OCI-LY7 (cell line): Measurements from ENCODE around the gene XRRA1. TPM values are rescaled to one million over a fixed set of nuclear protein-coding genes. Genes with fewer than 3 reads are reported as not detected.

Experiments used
- BruUV-seq: library from RNA; stranded (reverse); fragments of 400-500 nt; replicated peaks from 2 replicates; lab custom pipeline; 2021; lab: Mats Ljungman, UMichigan
- CTCF ChIA-PET: fragments of 300-600 bp; sonication (Branson Sonifier 250); formaldehyde crosslinking; loops from one replicate; lab custom pipeline; 2022; ENCODE audit warnings: antibody characterized with exemption; ENCODE audit not compliant: unreplicated experiment; lab: Charles Lee
- POLR2A ChIA-PET: fragments of 300-600 bp; sonication (Branson Sonifier 250); formaldehyde crosslinking; loops from one replicate; lab custom pipeline; 2022; ENCODE audit warnings: antibody characterized with exemption; lab: Charles Lee
- DNase-seq: peaks from one replicate; pipeline ENCODE4 v3.0.0-alpha.2; 2015; ENCODE audit warnings: low spot score
- H2AFZ ChIP-seq: fragments of 200-600 bp; sonication (generic), shearing (Covaris generic); 2 replicates; pipeline ENCODE4 v1.6.1; 2014; ENCODE audit warnings: mild to moderate bottlenecking, antibody characterized with exemption, low read length, moderate library complexity
- H3K27ac ChIP-seq: fragments of 200-600 bp; sonication (generic); 2 replicates; pipeline ENCODE4 v1.5.1; 2014; ENCODE audit warnings: mixed run types, low read depth, mild to moderate bottlenecking, moderate library complexity, low read length, inconsistent platforms; ENCODE audit not compliant: poor library complexity, severe bottlenecking
- H3K36me3 ChIP-seq: fragments of 200-600 bp; sonication (generic); 2 replicates; pipeline ENCODE4 v1.6.1; 2014; ENCODE audit warnings: mild to moderate bottlenecking, antibody characterized with exemption, low read length, moderate library complexity, mixed read lengths; ENCODE audit not compliant: insufficient read depth
- H3K4me1 ChIP-seq: fragments of 200-600 bp; sonication (generic); 2 replicates; pipeline ENCODE4 v1.5.1; 2014; ENCODE audit warnings: mild to moderate bottlenecking, low read length; ENCODE audit not compliant: insufficient read depth, poor library complexity, severe bottlenecking
- H3K4me2 ChIP-seq: fragments of 200-600 bp; sonication (generic); 2 replicates; pipeline ENCODE4 v1.6.1; 2014; ENCODE audit warnings: mild to moderate bottlenecking, low read length
- H3K4me3 ChIP-seq: fragments of 200-600 bp; sonication (generic); 2 replicates; pipeline ENCODE4 v1.5.1; 2014; ENCODE audit warnings: mild to moderate bottlenecking, low read depth, low read length; ENCODE audit not compliant: poor library complexity, severe bottlenecking
- H3K79me2 ChIP-seq: fragments of 200-600 bp; sonication (generic); 2 replicates; pipeline ENCODE4 v1.6.1; 2016; ENCODE audit warnings: low read depth, mild to moderate bottlenecking, low read length, moderate library complexity, mixed read lengths; ENCODE audit not compliant: insufficient read depth
- H3K9me2 ChIP-seq: fragments of 200-600 bp; sonication (generic); 2 replicates; pipeline ENCODE4 v1.6.1; 2016; ENCODE audit warnings: mild to moderate bottlenecking, low read length, mixed read lengths; ENCODE audit not compliant: insufficient read depth
- H3K9me3 ChIP-seq: fragments of 200-600 bp; sonication (generic); 2 replicates; pipeline ENCODE4 v1.6.1; 2014; ENCODE audit warnings: mild to moderate bottlenecking, mixed run types, low read length, mixed read lengths
- H4K20me1 ChIP-seq: fragments of 200-600 bp; sonication (generic); 2 replicates; pipeline ENCODE4 v1.6.1; 2014; ENCODE audit warnings: mild to moderate bottlenecking, antibody characterized with exemption, low read length, moderate library complexity, mixed read lengths; ENCODE audit not compliant: insufficient read depth
- EZH2phosphoT487 ChIP-seq: fragments of 200-600 bp; sonication (generic); IDR thresholded peaks from 2 replicates; pipeline ENCODE4 v1.6.1; 2018; ENCODE audit warnings: low read depth, borderline replicate concordance, mild to moderate bottlenecking, mixed run types, antibody characterized with exemption, low read length, moderate library complexity, mixed read lengths
- intact Hi-C: fragments of 100-400 bp; cut with micrococcal nuclease; formaldehyde crosslinking; loops from one replicate; pipeline ENCODE4 v1.10.0; 2022; ENCODE audit not compliant: unreplicated experiment
- total RNA-seq, 2 experiments: library from RNA; depleted of rRNA in 1 of 2; stranded (reverse); fragments of >200 nt in 1 of 2; shearing (Covaris generic) in 1 of 2; gene quantifications; 2 replicates each; pipeline ENCODE4 v1.2.3, GENCODE V29; 2014 to 2022
- TF ChIP-seq, protein P1 (sequence below): fragments of 200-600 bp; sonication (generic); conservative IDR thresholded peaks from 2 replicates; pipeline ENCODE4 v1.5.1; 2014; ENCODE audit warnings: mild to moderate bottlenecking, antibody characterized with exemption, low read length, moderate library complexity, mixed read lengths

Gene XRRA1
- total RNA-seq, 2 experiments from 2014 or later = 20.3 to 29.1 TPM

DNA sequence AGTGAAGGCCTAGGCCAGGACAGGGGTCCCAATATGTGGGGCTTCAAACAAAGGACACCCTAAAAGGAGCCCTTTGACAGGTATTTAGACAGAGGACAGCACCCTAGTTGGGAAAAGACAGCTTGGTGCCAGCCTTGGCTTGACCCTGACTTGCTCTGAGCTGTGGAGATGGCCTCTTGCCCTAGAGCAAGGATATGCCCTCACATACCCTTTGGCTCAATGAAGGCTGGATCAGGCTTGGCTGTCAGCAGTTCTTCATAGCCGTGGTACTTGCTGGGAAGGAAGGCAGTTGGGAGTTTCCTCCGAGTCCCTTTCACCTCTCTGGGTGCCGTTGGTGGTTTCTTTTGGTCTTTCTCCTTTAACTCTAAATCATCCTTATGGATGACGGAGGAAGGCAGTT lies 104.0 kb downstream of the XRRA1 start:
- H3K36me3 ChIP-seq = peaks cover 81% of the 10 kb centered on the region
- TF ChIP-seq, protein P1, sequence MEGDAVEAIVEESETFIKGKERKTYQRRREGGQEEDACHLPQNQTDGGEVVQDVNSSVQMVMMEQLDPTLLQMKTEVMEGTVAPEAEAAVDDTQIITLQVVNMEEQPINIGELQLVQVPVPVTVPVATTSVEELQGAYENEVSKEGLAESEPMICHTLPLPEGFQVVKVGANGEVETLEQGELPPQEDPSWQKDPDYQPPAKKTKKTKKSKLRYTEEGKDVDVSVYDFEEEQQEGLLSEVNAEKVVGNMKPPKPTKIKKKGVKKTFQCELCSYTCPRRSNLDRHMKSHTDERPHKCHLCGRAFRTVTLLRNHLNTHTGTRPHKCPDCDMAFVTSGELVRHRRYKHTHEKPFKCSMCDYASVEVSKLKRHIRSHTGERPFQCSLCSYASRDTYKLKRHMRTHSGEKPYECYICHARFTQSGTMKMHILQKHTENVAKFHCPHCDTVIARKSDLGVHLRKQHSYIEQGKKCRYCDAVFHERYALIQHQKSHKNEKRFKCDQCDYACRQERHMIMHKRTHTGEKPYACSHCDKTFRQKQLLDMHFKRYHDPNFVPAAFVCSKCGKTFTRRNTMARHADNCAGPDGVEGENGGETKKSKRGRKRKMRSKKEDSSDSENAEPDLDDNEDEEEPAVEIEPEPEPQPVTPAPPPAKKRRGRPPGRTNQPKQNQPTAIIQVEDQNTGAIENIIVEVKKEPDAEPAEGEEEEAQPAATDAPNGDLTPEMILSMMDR = no peak
- TF ChIP-seq EZH2phosphoT487 = no peak
- H3K27ac ChIP-seq = no peak overlapping the region
- ChIA-PET POLR2A (interaction anchor here (0.9 kb wide), 1 partner anchor 9 kb away, joined by 3 read pairs; no protein-coding TSS in a partner anchor), CTCF (no interaction called here)
- no TSS peak for BruUV-seq
- no peaks in the 10 kb centered on the region for H3K9me3 ChIP-seq
- DNase-seq = no peak
- intact Hi-C loops = no loop called here
- no peak overlapping the region for H3K4me2 ChIP-seq
- no peaks in the 10 kb centered on the region for H3K9me2 ChIP-seq
- no peak overlapping the region for H2AFZ ChIP-seq
- H3K4me1 ChIP-seq = no peaks in the 10 kb centered on the region
- H3K4me3 ChIP-seq = no peak overlapping the region
- no peaks in the 10 kb centered on the region for H4K20me1 ChIP-seq
- H3K79me2 ChIP-seq = no peaks in the 10 kb centered on the region

DNA sequence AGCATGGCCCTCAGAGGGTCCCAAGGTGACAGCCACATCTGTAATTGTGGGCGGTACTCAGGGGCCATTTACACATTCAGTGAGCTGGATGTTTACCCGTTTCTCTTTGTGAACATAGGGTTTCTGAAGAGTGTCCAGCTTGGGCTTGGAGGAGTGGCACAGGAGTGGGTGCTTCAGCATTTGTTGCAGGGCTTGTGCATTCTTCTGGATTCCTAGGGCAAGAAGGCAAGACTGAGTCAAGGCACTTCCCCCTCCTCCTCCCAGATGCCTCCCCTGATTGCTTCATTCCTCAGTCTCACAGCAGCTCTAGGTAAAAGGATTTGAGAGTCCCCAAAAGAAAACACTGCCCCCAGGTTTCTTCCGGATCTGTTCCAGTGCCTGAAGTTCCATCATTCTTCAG lies 104.8 kb downstream of the XRRA1 start:
- H2AFZ ChIP-seq = no peak overlapping the region
- no peaks in the 10 kb centered on the region for H3K4me1 ChIP-seq
- no peak overlapping the region for H3K4me2 ChIP-seq
- H4K20me1 ChIP-seq = no peaks in the 10 kb centered on the region
- H3K9me2 ChIP-seq = no peaks in the 10 kb centered on the region
- TF ChIP-seq, protein P1 = no peak
- no peak for TF ChIP-seq EZH2phosphoT487
- ChIA-PET POLR2A (no interaction called here), CTCF (no interaction called here)
- DNase-seq = no peak
- BruUV-seq = no TSS peak
- intact Hi-C loops = no loop called here
- no peaks in the 10 kb centered on the region for H3K9me3 ChIP-seq
- no peak overlapping the region for H3K4me3 ChIP-seq
- peaks cover 84% of the 10 kb centered on the region for H3K36me3 ChIP-seq
- H3K27ac ChIP-seq = no peak overlapping the region
- no peaks in the 10 kb centered on the region for H3K79me2 ChIP-seq

DNA sequence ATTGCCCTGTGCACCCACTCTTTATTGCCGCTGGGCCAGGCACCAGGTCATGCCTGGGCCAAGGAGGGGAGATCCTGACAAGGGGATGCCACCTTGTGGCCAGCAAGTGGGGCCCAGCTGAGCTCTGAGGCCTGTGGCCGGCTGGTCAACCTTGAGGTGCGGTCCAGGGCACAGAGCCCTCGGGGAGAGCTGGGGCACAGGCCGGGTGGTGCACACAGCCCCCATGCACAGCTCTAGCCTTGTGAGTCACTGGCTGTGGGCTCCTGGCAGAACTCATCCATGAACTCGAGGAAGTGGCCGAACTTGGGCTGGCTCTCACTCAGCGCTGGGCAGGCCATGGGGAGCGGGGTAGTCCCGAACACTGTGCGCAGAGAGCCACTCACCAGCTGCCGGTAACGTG lies 105.9 kb downstream of the XRRA1 start:
- intact Hi-C loops = no loop called here
- no peaks in the 10 kb centered on the region for H3K4me1 ChIP-seq
- H3K79me2 ChIP-seq = no peaks in the 10 kb centered on the region
- no peak overlapping the region for H3K4me2 ChIP-seq
- CTCF ChIA-PET = no interaction called here
- peaks cover 84% of the 10 kb centered on the region for H3K36me3 ChIP-seq
- H2AFZ ChIP-seq = no peak overlapping the region
- no peak overlapping the region for H3K27ac ChIP-seq
- no peaks in the 10 kb centered on the region for H3K9me2 ChIP-seq
- no peaks in the 10 kb centered on the region for H3K9me3 ChIP-seq
- POLR2A ChIA-PET = no interaction called here
- TF ChIP-seq EZH2phosphoT487 = no peak
- TF ChIP-seq, protein P1 = no peak
- BruUV-seq = no TSS peak
- no peaks in the 10 kb centered on the region for H4K20me1 ChIP-seq
- DNase-seq = no peak
- H3K4me3 ChIP-seq = no peak overlapping the region
